Liver (tissue), 9 donors: ENCODE measurements around the gene PDGFB. TPM values are rescaled to one million over a fixed set of nuclear protein-coding genes. Genes with fewer than 3 reads are reported as not detected.

ENCODE experiments used
- DNase-seq: peaks from one replicate; pipeline ENCODE4 v3.0.0-alpha.2; 2017; ENCODE audit warnings: low spot score
- H3K27ac ChIP-seq, 2 donors: one replicate each; pipeline ENCODE4 v1.7.0; 2013; ENCODE audit warnings: inconsistent platforms in 2 of 2, low read length in 2 of 2, control low read depth in 1 of 2, low read depth in 1 of 2, mild to moderate bottlenecking in 1 of 2
- H3K27me3 ChIP-seq, 4 donors: one replicate each; pipeline versions ENCODE4 v1.6.1 to v1.7.0; 2013; ENCODE audit warnings: low read length in 3 of 4, inconsistent platforms in 1 of 4, mild to moderate bottlenecking in 1 of 4, moderate library complexity in 1 of 4; ENCODE audit not compliant: control insufficient read depth in 4 of 4, insufficient read depth in 4 of 4
- H3K36me3 ChIP-seq, 4 donors: one replicate each; pipeline versions ENCODE4 v1.6.1 to v1.7.0; 2013; ENCODE audit warnings: low read length in 3 of 4, mild to moderate bottlenecking in 3 of 4, low read depth in 1 of 4, moderate library complexity in 1 of 4; ENCODE audit not compliant: control insufficient read depth in 4 of 4, insufficient read depth in 3 of 4
- H3K4me1 ChIP-seq, 4 donors: one replicate each; pipeline versions ENCODE4 v1.6.1 to v1.7.0; 2013; ENCODE audit warnings: low read length in 3 of 4, mild to moderate bottlenecking in 3 of 4, moderate library complexity in 1 of 4; ENCODE audit not compliant: control insufficient read depth in 4 of 4, insufficient read depth in 4 of 4
- H3K4me3 ChIP-seq, 3 donors: one replicate each; pipeline versions ENCODE4 v1.6.1 to v1.7.0; 2013; ENCODE audit warnings: low read length in 3 of 3, control low read depth in 1 of 3, low read depth in 1 of 3, mild to moderate bottlenecking in 1 of 3
- H3K9ac ChIP-seq, 2 donors: one replicate each; pipeline ENCODE4 v1.7.0; 2013; ENCODE audit warnings: low read length in 2 of 2, mild to moderate bottlenecking in 2 of 2, moderate library complexity in 2 of 2, control low read depth in 1 of 2, low read depth in 1 of 2
- H3K9me3 ChIP-seq, 4 donors: one replicate each; pipeline versions ENCODE4 v1.6.1 to v1.7.0; 2013; ENCODE audit warnings: low read length in 3 of 4; ENCODE audit not compliant: control insufficient read depth in 4 of 4
- EGR1 ChIP-seq, 2 donors: IDR thresholded peaks; 2 replicates each; pipeline ENCODE4 v1.6.1; 2016 to 2018; ENCODE audit warnings: antibody characterized with exemption in 2 of 2, low read depth in 2 of 2
- FOXA1 ChIP-seq: IDR thresholded peaks from 2 replicates; pipeline ENCODE4 v1.6.1; 2016; ENCODE audit warnings: antibody characterized with exemption
- FOXA2 ChIP-seq: IDR thresholded peaks from 2 replicates; pipeline ENCODE4 v1.6.1; 2016; ENCODE audit warnings: antibody characterized with exemption
- GABPA ChIP-seq, 2 donors: IDR thresholded peaks in 1 of 2; conservative IDR thresholded peaks in 1 of 2; 2 replicates each; pipeline ENCODE4 v1.6.1; 2016; ENCODE audit warnings: antibody characterized with exemption in 2 of 2, mild to moderate bottlenecking in 1 of 2, moderate library complexity in 1 of 2
- HNF4A ChIP-seq, 2 donors: conservative IDR thresholded peaks; 2 replicates each; pipeline ENCODE4 v1.6.1; 2016; ENCODE audit warnings: antibody characterized with exemption in 2 of 2, mild to moderate bottlenecking in 2 of 2
- HNF4G ChIP-seq: IDR thresholded peaks from 2 replicates; pipeline ENCODE4 v1.6.1; 2016; ENCODE audit warnings: antibody characterized with exemption
- NR2F2 ChIP-seq: IDR thresholded peaks from 2 replicates; pipeline ENCODE4 v1.6.1; 2016; ENCODE audit warnings: antibody characterized with exemption
- RAD21 ChIP-seq, 2 donors: IDR thresholded peaks; 2 replicates each; pipeline ENCODE4 v1.6.1; 2016; ENCODE audit warnings: antibody characterized with exemption in 2 of 2, mild to moderate bottlenecking in 2 of 2
- RXRA ChIP-seq, 2 donors: IDR thresholded peaks; 2 replicates each; pipeline ENCODE4 v1.6.1; 2017 to 2018; ENCODE audit warnings: antibody characterized with exemption in 2 of 2, mild to moderate bottlenecking in 1 of 2
- SP1 ChIP-seq: IDR thresholded peaks from 2 replicates; pipeline ENCODE4 v1.6.1; 2018; ENCODE audit warnings: antibody characterized with exemption, mild to moderate bottlenecking
- TAF1 ChIP-seq: conservative IDR thresholded peaks from 2 replicates; pipeline ENCODE4 v1.6.1; 2016; ENCODE audit warnings: antibody characterized with exemption, mild to moderate bottlenecking
- YY1 ChIP-seq: IDR thresholded peaks from 2 replicates; pipeline ENCODE4 v1.6.1; 2016; ENCODE audit warnings: antibody characterized with exemption, mild to moderate bottlenecking
- WGBS: extraction: QIAGEN DNeasy Blood & Tissue Kit; methylation state at CpG from one replicate; pipeline ENCODE4 v1.1.7; 2013; 5-methylcytosine and 5-hydroxymethylcytosine counted together
- polyA plus RNA-seq, 2 donors: library from polyadenylated mRNA; stranded (reverse) in 1 of 2; unstranded in 1 of 2; fragments of 200-250 nt in 1 of 2; fragments of >200 nt in 1 of 2; fragmentation: Nextera tagmentation in 1 of 2; extraction: Ambion mirVana in 1 of 2; gene quantifications; one replicate each; pipeline versions ENCODE4 v1.2.1 to v1.2.3, GENCODE V29; 2013 to 2015
- total RNA-seq, 2 donors: library from RNA; depleted of rRNA; stranded (reverse); fragments of >200 nt; gene quantifications; one replicate each; pipeline ENCODE4 v1.2.3, GENCODE V29; 2014
- TF ChIP-seq, protein P1 (sequence below): IDR thresholded peaks from 2 replicates; pipeline ENCODE4 v1.6.1; 2016; ENCODE audit warnings: antibody characterized with exemption
- TF ChIP-seq, protein P2 (sequence below): fragments of 150-350 bp; IDR thresholded peaks from 2 replicates; pipeline ENCODE4 v1.5.1; 2017; ENCODE audit warnings: improper control_type of control experiment, low read depth, low read length; ENCODE audit not compliant: missing input control
- TF ChIP-seq, protein P3 (sequence below): IDR thresholded peaks from 2 replicates; pipeline ENCODE4 v1.6.1; 2016; ENCODE audit warnings: antibody characterized with exemption
- TF ChIP-seq, protein P4 (sequence below): IDR thresholded peaks from 2 replicates; pipeline ENCODE4 v1.6.1; 2016; ENCODE audit warnings: antibody characterized with exemption
- donor health status: healthy.
- donor health status: healthy.
- donor health status: healthy.
- donor health status: healthy.
- donor health status: healthy.

The PDGFB gene
- total and polyA plus RNA-seq, 4 donors, result 0.25 to 4.5 (median 1.7) TPM

DNA sequence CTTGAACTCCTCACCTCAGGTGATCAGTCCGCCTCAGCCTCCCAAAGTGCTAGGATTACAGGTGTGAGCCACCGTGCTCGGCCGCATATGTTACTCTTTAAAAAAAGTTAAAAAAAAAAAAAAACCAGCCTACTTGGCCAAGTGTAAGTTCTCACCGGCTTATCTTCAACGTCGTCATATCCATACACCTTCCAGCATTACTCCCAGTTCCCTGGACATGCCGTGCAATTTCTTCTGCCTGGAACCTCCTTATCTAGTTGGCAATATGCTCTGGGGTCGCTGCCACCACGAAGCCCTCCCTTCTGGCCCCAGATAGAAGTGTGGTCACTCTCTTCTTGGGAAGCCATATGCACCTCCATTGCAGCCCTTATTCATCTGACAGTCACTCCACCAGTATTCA is 56.0 kb downstream of the PDGFB start:
- no peak overlapping the region for H3K9ac ChIP-seq
- H3K4me3 ChIP-seq, result no peak overlapping the region
- H3K27ac ChIP-seq, result no peak overlapping the region
- DNase-seq, result no peak
- WGBS, result 82% methylated on average over 10 of the region's 10 CpGs
- peaks cover 0 to 3% (median 1%) of the 10 kb centered on the region in 4 donors for H3K9me3 ChIP-seq
- H3K36me3 ChIP-seq, result no peaks in the 10 kb centered on the region
- no peaks in the 10 kb centered on the region for H3K4me1 ChIP-seq
- no peaks in the 10 kb centered on the region for H3K27me3 ChIP-seq
- TF ChIP-seq EGR1 (IDR thresholded peaks at IDR 0.05; ENCODE audit: low read depth in 2 of 2) (no peak), HNF4A (conservative IDR thresholded peaks at IDR 0.05) (no peak), HNF4G (no peak), TAF1 (no peak), GABPA (IDR thresholded peaks at IDR 0.05 in 1 of 2, conservative IDR thresholded peaks at IDR 0.05 in 1 of 2) (no peak), YY1 (no peak), RAD21 (IDR thresholded peaks at IDR 0.05) (no peak), NR2F2 (no peak), FOXA2 (no peak), SP1 (no peak), FOXA1 (no peak), RXRA (IDR thresholded peaks at IDR 0.05) (no peak)
- TF ChIP-seq, protein P1, sequence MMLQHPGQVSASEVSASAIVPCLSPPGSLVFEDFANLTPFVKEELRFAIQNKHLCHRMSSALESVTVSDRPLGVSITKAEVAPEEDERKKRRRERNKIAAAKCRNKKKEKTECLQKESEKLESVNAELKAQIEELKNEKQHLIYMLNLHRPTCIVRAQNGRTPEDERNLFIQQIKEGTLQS, result no peak
- TF ChIP-seq, protein P2, sequence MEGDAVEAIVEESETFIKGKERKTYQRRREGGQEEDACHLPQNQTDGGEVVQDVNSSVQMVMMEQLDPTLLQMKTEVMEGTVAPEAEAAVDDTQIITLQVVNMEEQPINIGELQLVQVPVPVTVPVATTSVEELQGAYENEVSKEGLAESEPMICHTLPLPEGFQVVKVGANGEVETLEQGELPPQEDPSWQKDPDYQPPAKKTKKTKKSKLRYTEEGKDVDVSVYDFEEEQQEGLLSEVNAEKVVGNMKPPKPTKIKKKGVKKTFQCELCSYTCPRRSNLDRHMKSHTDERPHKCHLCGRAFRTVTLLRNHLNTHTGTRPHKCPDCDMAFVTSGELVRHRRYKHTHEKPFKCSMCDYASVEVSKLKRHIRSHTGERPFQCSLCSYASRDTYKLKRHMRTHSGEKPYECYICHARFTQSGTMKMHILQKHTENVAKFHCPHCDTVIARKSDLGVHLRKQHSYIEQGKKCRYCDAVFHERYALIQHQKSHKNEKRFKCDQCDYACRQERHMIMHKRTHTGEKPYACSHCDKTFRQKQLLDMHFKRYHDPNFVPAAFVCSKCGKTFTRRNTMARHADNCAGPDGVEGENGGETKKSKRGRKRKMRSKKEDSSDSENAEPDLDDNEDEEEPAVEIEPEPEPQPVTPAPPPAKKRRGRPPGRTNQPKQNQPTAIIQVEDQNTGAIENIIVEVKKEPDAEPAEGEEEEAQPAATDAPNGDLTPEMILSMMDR, result no peak
- TF ChIP-seq, protein P3, sequence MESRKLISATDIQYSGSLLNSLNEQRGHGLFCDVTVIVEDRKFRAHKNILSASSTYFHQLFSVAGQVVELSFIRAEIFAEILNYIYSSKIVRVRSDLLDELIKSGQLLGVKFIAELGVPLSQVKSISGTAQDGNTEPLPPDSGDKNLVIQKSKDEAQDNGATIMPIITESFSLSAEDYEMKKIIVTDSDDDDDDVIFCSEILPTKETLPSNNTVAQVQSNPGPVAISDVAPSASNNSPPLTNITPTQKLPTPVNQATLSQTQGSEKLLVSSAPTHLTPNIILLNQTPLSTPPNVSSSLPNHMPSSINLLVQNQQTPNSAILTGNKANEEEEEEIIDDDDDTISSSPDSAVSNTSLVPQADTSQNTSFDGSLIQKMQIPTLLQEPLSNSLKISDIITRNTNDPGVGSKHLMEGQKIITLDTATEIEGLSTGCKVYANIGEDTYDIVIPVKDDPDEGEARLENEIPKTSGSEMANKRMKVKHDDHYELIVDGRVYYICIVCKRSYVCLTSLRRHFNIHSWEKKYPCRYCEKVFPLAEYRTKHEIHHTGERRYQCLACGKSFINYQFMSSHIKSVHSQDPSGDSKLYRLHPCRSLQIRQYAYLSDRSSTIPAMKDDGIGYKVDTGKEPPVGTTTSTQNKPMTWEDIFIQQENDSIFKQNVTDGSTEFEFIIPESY, result no peak
- TF ChIP-seq, protein P4, sequence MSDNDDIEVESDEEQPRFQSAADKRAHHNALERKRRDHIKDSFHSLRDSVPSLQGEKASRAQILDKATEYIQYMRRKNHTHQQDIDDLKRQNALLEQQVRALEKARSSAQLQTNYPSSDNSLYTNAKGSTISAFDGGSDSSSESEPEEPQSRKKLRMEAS, result no peak

DNA sequence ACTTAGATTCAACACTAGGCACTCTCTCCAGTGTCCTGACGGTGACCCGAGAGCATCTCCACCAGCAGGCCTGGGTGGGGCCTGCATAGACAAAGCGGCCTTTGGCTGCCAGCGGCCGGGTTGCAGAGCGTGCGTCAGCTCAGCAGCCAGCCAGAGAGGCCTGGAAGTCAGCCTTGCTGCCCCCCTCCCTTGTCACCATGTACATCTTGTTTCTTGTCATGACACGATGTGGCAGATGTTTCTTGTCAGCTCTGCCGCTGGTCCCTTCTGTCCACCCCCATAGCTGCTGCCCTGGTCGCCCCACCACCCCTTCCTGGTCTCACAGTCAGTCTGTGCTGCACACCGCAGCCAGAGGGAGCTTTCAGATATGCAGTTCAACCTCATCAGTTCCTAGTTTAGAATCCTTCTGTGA is 59.2 kb downstream of the PDGFB start:
- Histone ChIP-seq H3K4me1 (no peaks in the 10 kb centered on the region), H3K36me3 (no peaks in the 10 kb centered on the region), H3K9ac (no peak overlapping the region), H3K4me3 (no peak overlapping the region), H3K27me3 (no peaks in the 10 kb centered on the region), H3K27ac (peak overlapping the region in 1 of 2 donors; percentile 79), H3K9me3 (peaks cover 0 to 3% (median 1%) of the 10 kb centered on the region in 4 donors)
- DNase-seq, result no peak
- WGBS, result 74% methylated on average over 11 of the region's 11 CpGs
- no peak for TF ChIP-seq GABPA (IDR thresholded peaks at IDR 0.05 in 1 of 2, conservative IDR thresholded peaks at IDR 0.05 in 1 of 2)
- peak; percentile 50 to 54 for TF ChIP-seq RXRA (IDR thresholded peaks at IDR 0.05)
- TF ChIP-seq EGR1 (IDR thresholded peaks at IDR 0.05; ENCODE audit: low read depth in 2 of 2), result no peak
- no peak for TF ChIP-seq FOXA2
- peak; percentile 41 for TF ChIP-seq NR2F2
- peak; percentile 18 to 45 for TF ChIP-seq RAD21 (IDR thresholded peaks at IDR 0.05)
- TF ChIP-seq SP1, result peak; percentile 49
- no peak for TF ChIP-seq HNF4G
